Fibroblast of lung (primary cell): ENCODE results near the gene CRYBB1.

ENCODE experiments used
- EZH2 ChIP-seq: IDR thresholded peaks from 2 replicates; pipeline ENCODE4 v1.5.1; 2012; ENCODE audit warnings: low read length, control low read depth, mild to moderate bottlenecking; ENCODE audit errors: missing control alignments
- TF ChIP-seq, protein P1 (sequence below), 2 donors: IDR thresholded peaks in 1 of 2; conservative IDR thresholded peaks in 1 of 2; 1 replicate in 1 of 2; 2 replicates in 1 of 2; pipeline ENCODE4 v1.5.1; 2011 to 2012; ENCODE audit warnings: low read length in 2 of 2, control low read depth in 1 of 2, inconsistent platforms in 1 of 2, low read depth in 1 of 2, mild to moderate bottlenecking in 1 of 2

GRCh38 chr22:26656891-26657851 is 39.3 kb upstream of the CRYBB1 start, which contains the start of gene MIAT:
- TF ChIP-seq, protein P1, sequence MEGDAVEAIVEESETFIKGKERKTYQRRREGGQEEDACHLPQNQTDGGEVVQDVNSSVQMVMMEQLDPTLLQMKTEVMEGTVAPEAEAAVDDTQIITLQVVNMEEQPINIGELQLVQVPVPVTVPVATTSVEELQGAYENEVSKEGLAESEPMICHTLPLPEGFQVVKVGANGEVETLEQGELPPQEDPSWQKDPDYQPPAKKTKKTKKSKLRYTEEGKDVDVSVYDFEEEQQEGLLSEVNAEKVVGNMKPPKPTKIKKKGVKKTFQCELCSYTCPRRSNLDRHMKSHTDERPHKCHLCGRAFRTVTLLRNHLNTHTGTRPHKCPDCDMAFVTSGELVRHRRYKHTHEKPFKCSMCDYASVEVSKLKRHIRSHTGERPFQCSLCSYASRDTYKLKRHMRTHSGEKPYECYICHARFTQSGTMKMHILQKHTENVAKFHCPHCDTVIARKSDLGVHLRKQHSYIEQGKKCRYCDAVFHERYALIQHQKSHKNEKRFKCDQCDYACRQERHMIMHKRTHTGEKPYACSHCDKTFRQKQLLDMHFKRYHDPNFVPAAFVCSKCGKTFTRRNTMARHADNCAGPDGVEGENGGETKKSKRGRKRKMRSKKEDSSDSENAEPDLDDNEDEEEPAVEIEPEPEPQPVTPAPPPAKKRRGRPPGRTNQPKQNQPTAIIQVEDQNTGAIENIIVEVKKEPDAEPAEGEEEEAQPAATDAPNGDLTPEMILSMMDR (conservative IDR thresholded peaks at IDR 0.05 in 1 of 2, IDR thresholded peaks at IDR 0.05 in 1 of 2; ENCODE audit: low read depth in 1 of 2, low read length in 2 of 2) = no peak
- peak; percentile 81 for TF ChIP-seq EZH2
